Stromal cell of bone marrow (primary cell): Measurements from ENCODE around the gene TMEM190.

ENCODE experiments used
- DNase-seq: peaks from one replicate; pipeline ENCODE4 v3.0.0-alpha.2; 2012; ENCODE audit warnings: low read depth

TMEM190 gene

GRCh38 chr19:55423225-55424005, 46.8 kb downstream of the TMEM190 start:
- DNase-seq = no peak

DNA sequence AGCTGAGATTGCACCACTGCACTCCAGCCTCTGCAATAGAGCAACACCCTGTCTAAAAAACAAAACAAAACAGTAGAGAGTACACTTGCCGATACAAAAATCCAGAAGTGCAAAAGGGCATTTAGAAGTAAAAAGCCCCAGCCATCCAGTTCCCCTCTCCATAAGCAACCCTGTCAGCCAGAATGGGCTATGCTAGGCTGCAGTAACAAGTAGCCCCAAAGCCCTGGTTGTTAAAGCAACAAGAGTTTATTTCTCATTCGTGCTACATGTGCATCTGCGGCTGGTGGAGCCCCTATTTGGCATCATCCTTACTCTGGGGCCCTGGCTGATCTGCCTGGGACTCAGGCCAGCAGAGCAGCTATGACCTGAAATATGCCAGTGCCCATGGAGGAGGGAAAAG, 47.9 kb downstream of the TMEM190 start:
- no peak for DNase-seq

- DNase-seq = no peak
Observed at GRCh38 chr19:55426042-55426441, 49.4 kb downstream of the TMEM190 start.
